GM21381 (cell line): ENCODE measurements around the gene S100A11.

Experiments
- ATAC-seq: cut with Tn5 transposase; IDR thresholded peaks from one replicate; pipeline ENCODE4 v1.9.1; 2021; ENCODE audit warnings: mild to moderate bottlenecking, moderate library complexity; ENCODE audit not compliant: unreplicated experiment

Gene S100A11

DNA sequence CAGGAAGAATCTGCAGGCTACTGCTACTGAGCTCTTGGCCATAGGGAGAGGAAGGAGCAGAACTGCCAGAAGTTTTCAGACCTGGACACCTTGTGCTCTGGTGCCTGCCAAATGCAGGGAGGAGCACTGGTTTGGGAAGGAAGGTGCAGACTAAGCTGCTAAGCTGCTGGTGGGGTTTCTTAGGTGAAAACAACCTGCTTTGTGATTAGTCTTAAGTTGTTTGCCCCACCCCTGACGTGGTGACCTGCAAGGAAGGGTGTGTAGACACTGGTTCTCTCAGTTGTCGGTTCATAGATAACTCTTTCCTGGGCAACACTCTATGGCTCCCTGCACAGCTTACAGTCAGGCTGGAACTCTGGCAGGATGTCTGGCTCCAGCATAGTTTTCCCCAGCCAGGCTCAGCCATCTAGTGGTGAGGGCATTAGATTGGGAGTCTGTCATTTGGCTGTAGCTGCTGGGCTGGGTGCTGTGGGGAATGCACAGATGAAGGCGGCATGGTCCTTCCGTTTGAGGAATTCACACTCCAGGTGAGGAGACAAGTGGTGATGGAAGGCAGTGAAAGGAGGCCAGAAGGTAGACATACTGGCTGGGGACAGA is 32.9 kb downstream of the S100A11 start:
- no peak for ATAC-seq

DNA sequence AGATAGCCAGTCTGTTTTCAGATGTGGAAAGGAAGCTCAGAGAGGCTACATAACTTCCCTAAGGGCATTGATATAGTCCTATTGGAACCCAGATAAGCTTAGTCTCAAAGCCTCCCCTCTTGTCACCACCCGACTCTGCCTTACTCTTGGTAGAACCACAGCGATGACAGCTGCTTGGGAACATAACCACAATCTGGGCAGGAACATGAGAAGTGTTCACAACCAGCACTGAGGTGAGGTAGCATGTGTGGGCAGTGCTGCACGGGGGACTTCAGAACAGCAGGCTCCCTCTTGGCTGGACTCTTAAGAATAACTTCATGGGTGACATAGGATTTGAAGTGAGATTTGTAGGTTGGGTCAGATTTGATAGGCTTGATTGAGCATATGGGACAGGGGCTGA is 33.8 kb downstream of the S100A11 start:
- ATAC-seq, result no peak

DNA sequence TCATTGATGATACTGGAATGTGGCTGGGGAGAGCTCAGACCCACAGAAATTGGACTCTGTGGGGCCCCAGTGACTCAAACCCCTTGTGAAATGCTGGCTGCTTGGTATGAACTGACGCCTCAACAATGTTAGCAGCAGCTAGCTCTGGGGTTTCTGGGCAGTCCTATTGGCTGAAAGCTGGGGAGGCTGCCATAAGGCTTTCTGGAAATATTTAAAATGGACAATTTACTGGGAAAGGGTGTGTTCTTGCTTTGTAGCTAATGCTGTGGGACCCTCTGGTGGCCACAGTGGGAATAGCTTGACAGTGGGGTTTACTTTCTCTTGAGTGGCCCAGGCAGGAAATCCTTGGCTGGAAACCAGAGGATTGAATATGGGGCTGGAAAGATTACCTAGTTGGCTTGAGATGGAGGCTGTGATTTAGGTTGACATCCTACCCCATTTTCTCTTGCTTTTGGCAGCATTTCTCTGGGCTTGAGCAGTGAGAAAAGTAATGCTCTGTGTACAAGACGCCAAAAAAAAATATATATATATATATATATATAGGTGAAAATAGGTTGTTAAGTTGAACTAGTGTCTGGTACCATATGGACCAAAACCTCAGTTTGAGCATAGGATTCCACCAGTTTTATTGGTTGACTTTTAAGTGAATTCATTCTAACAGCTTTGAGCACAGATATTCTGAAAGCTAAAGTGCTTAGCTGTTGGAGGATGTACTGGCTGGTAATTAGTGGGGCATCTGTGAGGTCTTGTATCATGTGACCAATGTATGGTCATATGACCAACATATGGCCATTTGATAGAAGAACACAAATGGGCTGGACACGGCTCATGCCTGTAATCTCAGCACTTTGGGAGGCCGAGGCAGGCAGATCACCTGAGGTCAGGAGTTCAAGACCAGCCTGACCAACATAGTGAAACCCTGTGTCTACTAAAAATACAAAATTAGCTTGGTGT is 34.9 kb downstream of the S100A11 start:
- no peak for ATAC-seq

DNA sequence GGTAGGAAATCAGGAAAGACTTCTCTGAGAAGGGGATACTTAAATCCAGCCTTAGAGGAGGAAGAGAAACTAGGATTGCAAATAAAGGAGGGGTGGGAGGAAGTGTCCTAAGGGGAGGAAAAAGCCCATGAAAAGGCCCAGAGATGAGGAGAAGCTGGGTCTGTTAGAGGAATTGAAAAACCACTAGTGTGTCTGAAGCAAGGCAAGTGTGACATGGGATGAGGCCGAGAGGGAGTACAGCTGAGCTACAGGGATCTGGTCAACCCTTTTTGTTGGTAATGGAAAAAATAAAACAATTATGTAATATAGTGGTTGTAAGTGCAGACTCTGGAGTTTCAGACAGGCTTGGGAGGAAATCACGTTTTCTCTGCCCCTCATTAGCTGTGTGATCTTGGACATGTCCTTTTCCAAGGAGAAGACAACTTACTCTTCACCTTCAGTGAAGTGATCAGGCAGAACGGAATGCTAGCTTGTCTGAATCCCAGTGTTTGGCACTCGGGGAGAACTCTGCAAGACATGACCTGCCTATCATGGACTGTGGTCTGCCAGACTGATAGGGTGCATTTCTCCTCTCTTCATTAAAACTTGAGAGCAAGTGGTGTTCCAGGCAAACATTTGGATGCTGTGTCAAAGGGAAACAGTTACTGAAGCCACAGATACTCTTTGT is 35.7 kb downstream of the S100A11 start:
- no peak for ATAC-seq

DNA sequence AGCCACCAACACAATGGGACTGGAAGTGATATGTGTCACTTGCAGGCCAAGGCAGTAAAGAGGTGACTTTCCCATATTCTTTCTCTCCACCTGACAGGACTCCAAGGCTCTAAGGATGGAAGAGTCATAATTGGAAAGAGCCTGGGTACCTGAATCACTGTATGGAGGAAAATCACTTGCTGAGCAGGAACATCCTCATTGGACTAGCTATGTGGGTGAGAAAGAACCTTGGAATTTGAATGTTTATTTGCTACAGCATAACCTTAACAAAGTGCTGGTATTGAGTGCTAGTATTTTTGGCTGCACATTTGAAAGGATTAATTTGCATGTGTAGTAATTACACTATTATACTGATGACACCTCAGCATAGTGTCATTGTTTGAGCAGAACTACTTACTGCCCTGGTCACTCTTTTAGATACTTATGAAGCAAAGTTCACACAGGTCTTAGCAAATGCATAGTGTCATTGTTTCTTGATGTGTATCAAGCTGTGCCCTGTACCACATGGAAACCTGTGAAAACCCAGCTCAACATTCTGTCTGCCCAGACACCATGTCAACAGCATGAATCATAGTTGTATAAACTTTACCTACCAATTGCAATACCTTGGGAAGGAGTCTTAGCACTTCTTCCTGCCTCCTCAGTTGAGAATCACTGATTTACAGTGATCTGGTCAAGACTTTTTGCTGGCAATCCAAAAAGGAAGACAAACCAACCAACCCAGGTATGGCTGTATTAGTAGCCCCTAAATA is 38.0 kb downstream of the S100A11 start:
- ATAC-seq, result no peak

DNA sequence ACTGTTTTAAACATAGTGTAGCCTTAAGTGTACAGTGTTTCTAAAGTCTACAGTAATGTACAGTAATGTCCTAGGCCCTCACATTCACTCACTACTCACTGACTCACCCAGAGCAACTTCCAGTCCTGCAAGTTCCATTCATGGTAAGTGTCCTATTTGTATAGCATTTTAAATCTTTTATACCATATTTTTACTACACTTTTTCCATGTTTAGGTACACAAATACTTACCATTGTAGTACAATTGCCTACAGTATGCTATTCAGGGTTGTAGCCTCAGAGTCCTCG is 39.6 kb downstream of the S100A11 start:
- ATAC-seq, result no peak

DNA sequence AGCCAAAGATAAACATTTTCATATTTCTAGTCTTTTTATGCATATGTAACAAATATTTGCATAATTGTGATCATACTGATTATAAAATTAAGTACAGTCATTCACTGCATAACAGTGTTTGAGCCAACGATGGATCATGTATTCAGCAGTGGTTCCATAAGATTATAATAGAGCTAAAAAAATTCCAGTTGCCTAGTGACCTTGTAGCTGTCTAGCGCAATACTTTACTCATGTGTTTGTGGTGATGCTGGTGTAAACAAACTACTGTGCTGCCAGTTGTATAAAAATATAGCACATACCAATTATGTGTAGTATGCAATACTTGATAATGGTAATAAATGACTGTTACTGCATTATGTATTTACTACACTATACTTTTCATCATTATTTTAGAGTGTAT is 41.0 kb downstream of the S100A11 start:
- no peak for ATAC-seq

DNA sequence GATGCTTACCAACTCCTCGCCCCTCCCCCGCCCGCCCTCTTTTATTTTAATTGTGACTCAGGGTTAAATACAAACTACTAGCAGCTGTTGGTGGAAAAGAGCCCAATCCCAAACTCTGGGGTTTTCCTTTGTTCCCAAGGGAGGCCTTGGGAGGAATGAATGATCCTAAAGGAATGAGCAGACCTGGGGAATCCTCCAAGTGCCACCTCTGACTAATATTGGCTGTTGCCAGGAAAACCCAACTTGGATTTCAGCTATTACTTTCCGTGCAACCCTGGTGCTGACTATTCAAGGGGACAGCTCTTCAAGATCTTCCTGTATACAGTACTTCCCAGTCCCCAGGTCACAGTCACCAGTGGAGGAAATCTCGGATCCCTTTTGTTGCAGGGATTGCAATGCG is 41.8 kb downstream of the S100A11 start:
- ATAC-seq, result no peak

DNA sequence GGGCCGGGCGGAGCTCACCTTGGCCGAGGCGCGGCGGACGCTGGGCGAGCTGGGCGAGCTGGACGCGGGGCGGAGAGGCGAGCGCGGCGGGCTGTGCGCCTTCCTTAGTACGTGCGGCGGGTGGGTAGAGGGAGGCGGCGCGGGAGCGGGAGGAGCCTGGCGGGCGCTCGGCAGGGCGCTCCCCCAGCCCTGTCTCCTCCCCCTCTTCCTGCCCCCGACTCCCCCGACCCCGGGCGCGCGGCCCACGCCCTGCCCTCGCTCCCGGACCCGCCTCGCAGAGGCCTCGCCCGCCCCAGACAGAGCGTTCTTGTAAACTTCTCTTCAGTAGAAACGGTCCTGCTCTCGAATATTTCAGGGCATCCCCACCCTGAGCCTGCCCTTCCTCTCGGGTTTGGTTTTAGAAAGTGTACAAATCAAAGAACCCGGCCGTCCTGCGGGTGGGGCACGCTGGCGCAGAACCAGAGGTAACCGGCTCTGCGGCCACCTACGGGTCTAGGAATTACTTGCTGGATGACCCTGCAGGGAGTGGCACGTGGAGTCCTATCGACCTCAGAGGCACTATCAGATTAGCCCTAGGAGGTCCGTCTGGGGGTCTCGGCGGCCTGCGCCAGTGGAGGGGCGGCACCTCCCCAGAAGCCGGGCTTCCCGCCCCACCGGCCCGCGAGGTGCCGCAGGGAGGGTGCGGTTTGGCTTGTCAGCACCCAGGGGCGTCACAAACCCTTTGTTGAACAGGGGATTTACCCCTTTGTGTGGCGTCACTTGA is 42.9 kb downstream of the S100A11 start, which contains the start of gene S100A10:
Gene S100A10 (minus strand): TSS at position 126 of the 763 bp plus-strand sequence. CDS start 7,629 bp downstream, outside the sequence.
- no peak for ATAC-seq

DNA sequence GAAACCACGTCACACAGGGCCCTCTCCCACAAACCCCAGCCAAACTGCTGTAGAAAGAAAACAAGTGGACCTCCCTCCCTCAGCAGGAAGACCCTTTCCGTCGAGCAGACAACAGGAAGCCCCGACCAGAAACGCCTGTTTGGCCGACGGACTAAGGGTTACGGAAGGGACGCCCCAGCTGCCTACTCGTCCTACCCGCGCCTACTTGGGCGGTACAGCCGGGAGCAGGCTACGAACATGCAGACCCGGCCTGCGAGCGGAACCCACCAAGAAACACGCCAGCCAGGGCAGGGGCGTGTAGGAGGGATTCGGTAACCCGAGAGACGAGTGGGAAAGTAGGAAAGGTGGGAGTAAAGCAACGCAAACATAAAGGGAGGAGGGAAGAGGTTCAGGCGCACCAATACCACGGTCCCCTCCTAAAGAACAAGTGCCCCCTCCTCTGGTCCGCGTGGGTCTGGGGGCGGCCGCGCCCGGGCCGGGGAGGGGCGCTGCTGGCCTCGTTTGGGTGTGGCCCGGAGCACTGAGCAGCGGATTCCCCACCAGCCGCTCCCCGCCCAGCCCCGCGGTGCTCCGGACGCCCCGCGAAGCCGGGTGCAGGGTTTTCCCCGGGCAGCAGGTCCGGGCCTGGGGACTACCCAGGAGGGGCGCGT is 43.6 kb downstream of the S100A11 start:
- no peak for ATAC-seq

DNA sequence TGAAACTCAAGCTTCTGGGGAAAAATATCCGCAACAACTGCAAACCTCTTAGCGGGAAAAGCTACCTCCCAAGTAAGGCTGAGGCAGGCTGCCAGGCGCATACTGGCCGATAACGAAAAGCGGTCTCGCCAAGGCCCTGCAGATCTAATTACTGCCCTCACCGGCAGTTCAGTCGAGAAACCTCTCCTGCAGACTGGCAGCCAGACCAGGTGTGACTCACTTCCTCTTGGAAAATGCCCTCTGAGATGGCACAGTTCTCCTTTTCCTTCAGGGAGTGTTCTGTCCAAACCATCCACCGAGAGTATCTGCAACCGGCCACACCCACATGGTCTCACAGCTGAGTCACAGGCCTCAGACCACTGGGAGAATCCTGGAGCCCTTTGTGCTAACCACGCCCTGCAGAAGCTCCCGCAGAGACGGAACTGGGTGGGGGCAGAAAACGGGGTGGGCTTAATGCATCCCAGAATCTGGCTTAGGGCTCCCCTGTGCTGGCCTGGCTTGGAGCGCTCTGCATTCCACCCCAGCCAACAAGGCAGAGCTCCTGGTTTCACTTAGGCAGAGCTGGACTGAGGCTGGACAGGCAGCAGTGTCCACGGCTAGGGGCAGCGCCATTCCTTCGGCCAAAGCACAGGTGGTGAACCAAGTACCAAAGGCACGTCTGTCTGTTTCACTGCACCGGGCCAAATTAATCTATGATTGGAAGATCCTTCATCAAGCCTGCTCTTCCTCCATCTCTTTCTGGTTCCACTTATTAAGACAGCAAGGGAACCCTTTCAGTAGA is 44.3 kb downstream of the S100A11 start:
- no peak for ATAC-seq

DNA sequence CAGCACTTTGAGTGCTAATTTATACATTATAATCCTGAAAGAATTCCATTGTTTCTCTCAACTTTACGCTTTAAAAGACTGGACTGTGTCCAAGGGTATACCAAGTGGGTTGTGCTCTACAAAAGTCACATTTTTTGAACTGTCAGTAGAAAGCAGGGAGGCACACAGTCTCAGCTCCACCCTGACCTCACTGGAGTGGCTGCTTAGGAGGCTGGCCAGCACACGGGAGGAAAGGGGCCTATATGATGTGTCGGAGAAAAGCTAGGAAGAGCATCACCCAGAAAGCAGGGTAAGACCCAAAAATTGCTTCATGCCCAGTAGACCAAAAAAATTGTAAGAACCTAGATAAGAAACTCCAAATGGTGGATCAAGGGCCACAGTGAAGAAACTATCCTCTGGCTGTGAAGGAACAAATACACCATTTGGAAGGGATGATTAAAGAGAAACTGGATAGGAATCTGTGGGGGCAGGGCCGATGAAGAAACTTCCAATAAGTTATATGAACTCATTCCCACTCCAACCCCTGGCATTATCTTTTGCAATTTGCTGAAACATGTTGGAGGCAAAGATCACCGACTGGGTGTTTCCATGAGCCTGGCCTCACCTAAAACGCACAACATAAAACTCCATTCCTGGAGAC is 45.0 kb downstream of the S100A11 start:
- ATAC-seq, result no peak

DNA sequence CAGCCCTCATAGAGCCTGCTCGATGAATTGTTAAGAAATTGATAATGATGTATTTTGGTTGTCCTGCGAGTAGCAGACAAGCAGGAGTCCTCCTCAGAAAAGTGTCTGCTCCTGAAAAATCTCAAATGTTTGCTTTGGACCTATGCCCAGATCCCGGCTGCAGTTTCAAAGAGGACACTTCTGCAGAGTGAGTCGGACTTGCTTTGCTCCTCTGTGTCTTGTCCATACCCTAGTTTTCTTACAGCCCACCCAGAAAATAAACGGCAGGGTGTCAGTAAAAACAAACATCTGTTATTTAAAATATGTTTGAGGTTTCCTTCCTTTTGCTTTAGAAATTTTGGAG is 46.0 kb downstream of the S100A11 start:
- no peak for ATAC-seq

DNA sequence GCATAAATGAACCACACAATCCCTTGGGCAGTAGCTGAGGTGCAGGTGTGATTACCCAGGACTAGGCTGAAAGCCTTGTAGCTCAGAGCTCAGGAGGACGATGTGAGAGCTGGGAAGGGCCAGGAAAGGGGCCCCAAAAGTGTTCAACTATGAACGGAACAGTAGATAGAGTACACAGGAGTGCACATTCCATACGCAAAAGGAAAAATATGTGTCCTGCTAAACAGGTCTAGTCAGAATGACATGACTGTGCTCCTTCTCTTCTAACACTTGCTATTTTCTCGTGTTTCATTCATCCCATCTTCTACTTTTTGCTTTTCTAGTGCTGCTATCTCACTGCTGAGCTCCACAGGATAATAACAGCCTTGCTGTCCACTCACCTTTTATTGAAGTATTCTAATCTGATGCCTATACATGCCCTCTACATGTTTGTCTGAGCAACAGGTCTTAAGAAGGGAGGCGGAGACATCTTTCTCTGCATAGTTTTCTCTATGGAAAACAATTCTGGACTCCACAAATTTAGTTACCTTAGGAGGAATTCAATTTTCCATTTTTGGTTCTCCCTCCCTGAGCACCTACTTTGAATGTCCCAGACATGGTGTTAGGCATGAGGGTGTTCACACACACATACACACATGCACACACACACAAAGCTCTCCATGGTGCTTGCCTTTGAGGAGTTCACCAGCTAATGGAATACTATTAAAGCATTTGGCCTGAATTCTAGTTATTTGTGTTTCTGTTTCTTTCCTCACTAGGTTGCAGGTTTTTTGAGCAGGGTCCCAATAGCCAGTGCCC is 46.5 kb downstream of the S100A11 start:
- no peak for ATAC-seq

DNA sequence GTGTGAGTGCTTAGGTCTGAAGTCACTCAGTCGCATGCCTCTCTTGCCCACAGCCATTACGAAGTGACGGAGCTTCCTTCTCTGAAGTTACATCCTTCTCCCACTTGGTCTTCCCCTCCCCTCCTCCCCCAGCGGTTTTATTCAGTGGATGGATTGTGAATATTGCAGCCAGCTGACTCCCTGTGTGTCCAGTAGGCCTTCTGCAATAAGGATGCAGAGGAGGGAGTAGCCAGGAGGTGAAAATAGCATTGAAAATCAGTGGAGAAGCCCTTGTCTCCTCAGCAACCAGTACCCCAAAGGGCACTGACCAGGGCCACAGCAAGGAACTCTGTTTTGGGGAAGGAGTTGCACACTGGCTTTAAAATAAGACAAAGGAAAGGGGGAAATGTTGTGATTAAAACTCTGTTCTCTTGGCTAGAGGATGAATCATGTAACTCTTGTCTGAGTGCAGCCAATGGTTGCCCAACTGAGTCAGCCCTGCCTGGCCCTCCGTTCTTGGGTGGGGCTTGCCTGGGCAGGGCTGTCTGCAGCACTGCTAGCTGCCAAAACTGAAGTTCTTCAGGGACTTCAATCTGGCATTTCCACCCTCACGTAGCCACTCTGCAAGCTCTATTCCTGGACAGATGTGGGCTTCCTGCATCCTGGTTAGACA is 47.5 kb downstream of the S100A11 start:
- no peak for ATAC-seq

DNA sequence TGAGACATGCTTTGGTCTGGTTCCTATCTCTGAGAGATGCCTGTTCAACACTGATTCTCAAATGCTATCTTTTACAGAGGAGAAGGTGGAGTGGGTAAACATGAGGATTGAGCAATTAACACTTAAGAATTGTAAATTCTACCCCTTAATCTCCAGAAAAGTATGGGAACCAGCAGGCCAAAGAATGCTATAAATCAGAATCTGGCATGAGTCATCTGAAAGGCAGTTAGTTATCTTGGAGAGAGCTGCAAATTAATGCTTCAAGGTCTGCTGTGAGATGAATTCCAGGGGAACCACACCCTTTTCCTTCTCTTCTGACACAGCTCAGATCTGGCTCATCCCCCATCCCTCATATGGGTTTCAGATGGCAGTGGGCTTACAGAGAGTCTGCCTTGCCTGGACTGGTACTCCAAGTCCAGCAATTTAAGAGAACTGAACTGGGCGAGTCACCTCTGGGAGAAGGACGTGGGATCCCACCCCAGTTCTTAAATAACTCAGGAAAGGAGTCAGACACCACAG is 48.3 kb downstream of the S100A11 start:
- ATAC-seq, result no peak

DNA sequence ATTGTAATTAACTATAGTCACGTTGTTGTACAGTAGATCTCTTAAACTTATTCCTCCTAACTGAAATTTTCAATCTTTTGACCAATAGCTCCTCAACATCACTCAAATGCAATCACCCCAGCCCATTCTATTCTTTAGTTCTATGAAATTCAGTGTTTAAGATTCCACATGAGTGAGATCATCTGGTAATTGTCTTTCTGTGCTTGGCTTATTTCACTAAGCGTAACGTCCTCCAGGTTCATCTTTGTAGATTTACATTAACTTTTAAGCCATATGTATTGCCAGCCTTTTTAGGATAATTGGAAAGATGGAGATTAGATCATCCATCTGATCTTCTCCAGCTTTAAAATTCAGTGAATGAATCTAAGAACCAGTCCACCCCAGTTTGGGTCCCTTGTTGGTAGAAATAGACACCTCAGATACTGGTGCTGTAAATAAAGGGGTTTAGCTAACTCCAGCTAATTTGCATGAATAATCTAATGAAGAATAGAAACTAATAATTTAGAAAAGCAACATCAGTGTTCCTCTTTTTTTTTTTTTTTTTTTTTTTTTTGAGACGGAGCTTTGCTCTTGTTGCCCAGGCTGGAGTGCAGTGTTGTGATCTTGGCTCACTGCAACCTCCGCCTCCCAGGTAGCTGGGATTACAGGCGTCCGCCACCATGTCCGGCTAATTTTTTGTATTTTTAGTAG is 50.2 kb downstream of the S100A11 start:
- no peak for ATAC-seq
